ENCODE measurements around the gene UNC45B.

DNA sequence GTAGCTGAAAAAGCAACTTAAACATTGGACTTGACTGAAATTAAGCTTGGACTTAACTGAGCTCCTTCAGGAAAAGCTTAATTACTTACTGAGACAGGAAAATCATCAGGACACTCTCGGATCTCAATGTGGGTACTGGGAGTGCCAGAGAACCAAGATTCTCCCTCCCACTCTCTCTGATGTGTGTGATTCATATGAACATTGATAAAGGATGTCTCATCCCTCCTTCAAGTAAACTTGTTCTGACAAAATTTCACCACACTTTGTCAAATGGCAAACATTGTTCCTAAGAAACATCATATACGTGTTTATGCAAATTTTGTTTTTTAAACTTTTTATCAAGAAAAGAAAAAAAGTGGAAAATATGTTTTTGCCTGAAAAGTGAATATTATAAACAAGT lies 91.2 kb downstream of the UNC45B start:
- no peak for TF ChIP-seq POLR2A (IDR thresholded peaks at IDR 0.05)
- TF ChIP-seq, protein P1, sequence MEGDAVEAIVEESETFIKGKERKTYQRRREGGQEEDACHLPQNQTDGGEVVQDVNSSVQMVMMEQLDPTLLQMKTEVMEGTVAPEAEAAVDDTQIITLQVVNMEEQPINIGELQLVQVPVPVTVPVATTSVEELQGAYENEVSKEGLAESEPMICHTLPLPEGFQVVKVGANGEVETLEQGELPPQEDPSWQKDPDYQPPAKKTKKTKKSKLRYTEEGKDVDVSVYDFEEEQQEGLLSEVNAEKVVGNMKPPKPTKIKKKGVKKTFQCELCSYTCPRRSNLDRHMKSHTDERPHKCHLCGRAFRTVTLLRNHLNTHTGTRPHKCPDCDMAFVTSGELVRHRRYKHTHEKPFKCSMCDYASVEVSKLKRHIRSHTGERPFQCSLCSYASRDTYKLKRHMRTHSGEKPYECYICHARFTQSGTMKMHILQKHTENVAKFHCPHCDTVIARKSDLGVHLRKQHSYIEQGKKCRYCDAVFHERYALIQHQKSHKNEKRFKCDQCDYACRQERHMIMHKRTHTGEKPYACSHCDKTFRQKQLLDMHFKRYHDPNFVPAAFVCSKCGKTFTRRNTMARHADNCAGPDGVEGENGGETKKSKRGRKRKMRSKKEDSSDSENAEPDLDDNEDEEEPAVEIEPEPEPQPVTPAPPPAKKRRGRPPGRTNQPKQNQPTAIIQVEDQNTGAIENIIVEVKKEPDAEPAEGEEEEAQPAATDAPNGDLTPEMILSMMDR (IDR thresholded peaks at IDR 0.05) = no peak

Measured in Peyer's patch (tissue), 4 donors.